GM19240 (cell line): ENCODE results near the gene CFAP61.

Experiments used
- DNase-seq: peaks from one replicate; pipeline ENCODE4 v3.0.0; 2011; ENCODE audit warnings: low spot score; ENCODE audit not compliant: insufficient read length

Gene CFAP61

DNA sequence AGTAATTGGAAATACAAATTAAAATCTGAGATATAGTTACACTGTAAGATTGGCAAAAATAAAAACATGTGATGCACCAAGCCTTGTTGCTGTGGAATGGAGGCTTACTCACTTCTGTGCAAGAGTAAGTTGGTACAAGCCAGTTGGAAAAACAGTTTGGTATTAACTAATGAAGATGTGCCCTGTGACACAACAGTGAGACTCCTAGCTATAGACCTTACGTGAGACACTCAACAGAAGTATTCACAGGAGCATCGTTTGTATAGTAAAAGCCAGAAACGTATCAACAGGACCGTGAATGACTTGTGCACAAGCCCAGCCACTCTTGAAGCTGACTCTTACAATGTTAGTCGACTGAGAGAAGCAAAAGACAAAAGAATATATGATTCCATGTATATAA is 20.5 kb upstream of the CFAP61 start:
- no peak for DNase-seq

DNA sequence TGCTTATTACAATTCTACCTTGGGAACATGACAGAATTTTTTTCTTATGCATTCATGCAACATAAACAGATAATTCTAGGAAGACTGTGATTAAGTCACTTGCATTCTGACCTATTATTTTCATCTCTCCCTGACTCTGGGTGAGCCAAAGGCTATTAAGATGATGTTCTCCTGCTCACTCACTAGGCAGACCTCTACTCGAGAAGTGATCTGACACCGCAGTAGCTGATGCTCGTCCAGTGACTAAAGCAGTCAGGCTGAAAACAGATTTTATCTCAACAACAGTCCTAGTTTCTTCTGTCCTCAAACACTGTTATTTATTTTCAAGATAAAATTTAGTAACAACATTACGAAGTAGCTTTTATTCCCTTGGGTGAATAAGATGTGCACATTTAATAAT is 17.8 kb upstream of the CFAP61 start:
- no peak for DNase-seq

DNA sequence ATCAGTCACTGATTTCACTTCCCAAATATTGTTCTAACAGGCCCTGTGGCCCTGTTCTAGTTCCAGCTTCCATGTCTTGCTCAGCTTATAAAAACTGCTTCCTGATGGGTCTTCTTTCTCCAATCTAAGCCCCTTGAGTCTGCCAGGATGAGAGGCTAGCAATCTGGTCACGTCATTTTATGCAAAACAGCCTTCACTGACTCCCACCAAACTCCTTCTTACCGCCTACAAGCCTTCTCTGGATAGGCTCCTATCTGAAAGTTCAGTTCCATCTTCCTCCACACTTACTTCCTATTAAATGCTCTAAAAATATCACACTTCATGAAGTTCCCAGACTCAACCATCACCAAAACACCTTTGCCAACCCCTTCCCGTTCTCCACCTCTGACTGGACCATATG is 15.6 kb upstream of the CFAP61 start:
- DNase-seq: no peak

DNA sequence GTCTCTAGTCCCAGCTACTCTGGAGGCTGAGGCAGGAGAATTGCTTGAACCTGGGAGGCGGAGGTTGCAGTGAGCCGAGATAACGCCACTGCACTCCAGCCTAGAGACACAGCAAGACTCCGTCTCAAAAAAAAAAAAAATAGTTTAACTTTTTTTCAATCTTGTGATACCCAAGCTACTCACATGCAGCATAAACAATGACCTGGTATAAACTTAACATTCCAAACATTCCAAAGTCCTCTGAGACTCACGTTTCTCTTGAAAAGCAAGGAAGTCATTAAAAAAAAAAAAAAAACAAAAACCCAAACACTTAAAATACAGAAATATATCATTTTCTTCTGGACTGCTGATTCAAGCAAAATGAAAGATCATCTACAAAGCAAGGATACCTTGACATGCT is 14.4 kb upstream of the CFAP61 start:
- DNase-seq: no peak

DNA sequence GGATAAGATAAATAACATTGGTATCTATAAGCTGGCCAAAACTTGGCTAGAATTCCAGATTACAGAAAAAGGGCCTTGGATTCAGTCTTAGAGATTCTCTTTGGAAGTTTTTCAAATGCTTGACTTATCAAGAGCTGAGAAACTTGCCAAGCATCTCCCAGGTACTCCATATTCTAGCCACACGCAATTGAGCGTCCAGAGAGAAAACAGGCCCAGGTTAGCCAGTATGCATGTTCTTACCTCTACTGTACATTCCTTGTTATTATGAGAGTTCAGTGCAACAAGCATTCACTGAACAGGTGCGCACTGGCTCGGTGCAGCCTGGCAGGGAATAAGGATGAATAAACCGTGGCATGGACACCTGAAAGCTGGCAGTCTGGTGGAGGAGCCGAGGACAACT is 13.7 kb upstream of the CFAP61 start:
- DNase-seq: no peak

DNA sequence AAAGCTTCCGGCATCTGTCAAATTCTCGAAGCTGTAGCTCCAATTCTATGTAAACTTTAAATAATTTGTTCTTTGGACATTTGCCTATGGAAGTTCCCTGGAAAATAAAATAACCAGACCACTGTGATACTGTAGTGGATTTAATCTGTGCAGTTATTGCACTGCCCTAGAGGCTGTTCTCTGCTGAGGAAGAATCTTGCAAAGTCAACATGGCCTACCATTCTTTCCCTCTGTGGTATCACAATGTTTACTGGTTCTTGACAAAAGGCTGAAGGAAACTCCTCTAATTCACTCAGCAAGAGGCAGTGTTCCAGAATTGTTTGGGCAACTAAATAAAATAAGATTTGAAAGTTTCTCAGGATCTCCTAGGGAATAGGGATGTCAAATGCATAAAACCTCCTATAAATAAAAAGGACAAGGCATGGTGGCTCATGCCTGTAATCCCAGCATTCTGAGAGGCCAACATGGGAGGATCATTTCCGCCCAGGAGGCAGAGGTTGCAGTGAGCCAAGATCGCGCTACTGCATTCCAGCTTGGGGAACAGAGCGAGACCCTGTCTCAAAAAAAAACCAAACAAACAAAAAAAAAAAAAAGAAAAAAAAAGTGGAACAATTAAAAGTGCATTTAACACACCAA is 12.5 kb upstream of the CFAP61 start:
- no peak for DNase-seq

DNA sequence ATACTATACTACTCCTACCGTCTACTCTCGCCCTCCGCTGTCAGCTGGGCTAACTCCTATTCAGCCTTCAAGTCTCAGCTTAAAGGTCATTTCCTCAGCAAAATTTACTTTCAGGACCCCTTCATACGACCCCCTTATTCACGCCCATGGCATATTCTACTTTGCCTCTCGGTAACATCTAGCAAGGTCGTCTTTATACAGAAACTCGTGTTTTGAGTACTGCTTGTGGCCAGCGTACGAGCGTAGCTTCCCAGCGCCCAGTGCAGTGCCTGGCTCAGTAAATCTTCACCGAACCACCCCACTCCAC is 612 bp upstream of the CFAP61 start:
- DNase-seq: no peak

DNA sequence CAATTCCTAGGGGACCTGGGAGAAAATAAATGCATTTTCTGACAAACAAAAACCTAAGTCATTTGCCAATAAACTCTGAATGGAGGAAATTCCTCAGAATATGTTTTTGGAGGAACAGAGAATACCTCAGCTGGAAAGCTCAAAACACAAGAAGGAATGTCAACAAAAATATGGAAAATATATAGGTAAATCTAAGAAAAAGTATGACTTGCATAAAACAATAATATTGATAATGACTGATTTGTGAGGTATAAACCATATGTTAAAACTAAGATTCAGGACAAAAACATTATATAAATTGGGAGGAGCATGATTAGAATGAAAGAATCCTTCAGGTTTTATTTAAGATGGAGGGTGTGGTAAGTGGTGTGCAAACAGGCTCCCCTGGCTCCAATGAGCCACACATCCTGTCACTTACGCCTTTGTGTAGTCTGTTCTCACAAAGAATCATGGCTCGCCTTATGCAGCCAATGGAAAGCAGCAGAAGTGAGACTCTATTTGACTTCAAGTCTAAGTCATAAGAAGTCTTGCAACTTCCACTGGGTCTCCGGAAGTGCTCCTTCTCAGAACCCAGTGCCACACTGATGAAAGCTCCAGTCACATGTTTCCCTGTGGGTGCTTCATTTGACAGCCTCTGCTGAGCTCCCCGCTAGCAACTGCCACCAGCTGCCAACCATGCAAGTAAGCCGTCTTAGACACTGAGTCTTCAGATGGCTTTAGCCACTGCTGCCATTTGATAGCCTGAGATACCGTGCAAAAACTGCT is 8.1 kb downstream of the CFAP61 start:
- no peak for DNase-seq

DNA sequence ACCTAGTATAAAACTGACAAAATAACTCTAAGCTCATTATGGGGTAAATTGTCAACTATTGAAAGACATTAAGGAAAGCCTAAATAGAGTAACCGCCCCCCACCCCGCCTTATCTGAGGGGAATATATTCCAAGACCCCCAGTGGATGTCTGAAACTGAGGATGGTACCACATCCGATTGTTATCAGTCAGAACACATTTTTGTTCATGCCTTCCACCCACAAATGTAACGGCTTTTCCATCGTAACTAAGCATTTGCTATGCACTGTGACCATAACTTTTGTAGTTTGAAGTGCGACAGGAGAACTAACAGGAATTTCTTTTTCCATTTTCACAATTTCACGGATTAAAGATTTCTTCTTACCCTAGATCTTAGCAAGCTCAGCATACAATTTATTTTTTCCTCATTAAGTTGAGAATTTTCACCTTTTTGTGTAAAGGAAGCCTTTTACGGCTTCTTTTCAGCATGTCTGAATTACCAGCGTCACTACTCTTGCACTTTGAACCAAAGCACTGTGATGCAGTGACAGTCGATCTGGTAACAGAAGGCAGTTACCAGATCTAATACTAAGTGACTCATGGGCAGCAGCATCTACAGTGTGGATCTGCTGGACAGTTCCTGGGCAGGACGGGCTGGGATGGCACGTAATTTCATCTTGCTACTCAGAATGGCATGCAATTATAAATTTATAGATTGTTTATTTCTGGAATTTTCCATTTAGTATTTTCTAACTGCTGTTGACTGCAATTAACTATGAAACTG is 11.8 kb downstream of the CFAP61 start:
- no peak for DNase-seq

DNA sequence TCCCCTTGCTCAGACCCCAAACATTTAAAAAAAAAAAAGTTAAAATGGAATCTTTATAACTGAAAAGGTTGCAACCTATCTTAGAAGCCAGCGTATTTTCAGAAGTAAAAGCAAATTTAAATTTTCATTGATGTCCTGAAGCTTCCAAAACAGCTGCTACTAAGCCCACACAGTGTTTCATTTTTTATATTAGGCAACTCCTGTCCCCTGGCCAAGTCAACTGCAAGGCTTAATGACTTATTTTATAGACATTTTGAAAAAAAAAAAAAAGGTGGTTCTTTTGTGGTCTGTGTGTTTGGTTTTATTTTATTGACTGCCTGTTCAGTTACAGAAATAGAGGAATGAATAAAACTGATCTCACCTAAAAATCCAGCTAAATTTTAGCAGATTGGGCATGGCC is 13.0 kb downstream of the CFAP61 start:
- no peak for DNase-seq

DNA sequence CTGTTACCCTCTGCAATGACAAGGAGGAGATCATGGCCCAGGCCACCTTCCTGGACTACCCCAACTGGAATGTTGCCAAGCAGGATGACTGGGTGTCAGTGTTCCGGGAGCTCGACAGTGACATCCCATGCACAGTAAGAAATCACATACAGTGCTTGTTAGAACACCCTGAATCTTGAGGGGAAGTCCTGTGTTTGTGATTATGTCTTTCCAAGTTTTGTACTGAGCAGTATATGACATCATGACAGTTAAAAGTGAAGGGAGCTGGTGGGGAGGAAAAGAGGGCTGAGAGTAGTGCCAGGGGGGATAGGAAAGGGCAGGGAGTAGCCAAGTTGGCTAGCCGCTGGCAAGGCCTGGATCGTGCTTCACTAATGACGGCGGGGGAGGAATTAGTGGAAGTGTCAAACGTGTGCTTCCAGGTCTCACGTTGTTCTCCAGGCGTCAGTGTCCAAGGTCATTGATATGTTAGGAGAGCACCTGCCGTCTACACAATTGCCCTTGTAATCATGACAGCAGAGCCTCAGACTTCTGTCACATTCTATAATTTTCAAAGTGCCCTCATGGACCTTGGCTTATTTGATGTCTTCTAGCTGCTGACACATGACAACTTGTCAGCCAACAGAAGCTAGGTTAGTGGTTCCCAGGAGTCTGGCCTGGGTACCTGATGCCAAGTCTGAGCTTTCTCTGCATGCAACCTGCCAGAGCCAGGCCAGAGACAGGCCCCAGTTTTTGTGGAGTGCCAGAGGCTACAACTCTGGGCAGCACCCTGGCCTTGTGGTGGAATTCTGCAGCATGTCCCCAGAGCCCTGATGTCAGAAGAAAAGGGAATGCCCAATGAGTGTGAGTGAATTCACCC is 18.8 kb downstream of the CFAP61 start:
- no peak for DNase-seq

DNA sequence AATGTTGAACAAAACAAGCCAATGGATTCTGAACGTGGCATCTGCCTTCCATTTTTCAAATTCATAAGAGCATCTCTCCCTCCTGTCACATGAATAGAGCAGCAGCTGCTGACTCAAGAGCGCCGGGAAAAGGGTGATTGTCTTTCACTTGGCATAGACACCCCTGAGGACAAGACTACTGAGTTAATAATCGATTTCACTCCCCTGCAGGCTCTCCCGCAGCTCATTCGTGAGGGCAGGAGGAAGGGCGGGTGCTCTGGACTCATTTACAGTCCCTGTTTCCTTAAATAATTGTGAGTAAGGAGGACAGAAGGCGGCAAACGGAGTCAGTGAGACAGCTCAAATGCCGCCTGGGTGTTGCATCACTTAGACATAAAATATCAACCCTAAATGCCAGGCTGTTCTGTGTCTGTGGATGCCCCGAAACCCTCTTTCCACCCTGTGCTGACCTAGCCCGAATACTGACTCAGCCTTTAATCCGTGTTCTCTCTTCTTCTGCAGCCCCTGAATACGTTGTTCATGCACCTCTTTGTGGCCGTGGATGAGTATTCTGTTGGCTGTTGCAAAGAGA is 21.6 kb downstream of the CFAP61 start:
- no peak for DNase-seq

DNA sequence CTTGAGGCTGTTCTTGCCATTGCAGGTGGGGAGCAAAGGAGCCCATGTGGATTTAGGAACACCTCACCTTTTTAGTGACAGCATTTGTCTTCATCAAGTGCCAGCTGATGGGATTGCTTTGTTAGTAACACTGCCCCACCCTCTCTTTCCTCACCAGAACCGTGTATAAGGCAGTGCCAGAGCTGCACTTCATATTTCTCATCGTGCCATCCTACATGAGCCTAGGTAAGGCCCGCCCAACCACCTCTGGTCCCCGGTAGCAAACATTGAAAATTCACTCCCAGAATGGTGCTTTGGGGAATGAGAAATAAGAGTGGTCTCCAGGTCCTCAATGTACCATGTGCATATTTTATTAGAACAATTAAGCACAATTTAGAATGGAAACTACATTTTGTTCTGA is 22.7 kb downstream of the CFAP61 start:
- no peak for DNase-seq

DNA sequence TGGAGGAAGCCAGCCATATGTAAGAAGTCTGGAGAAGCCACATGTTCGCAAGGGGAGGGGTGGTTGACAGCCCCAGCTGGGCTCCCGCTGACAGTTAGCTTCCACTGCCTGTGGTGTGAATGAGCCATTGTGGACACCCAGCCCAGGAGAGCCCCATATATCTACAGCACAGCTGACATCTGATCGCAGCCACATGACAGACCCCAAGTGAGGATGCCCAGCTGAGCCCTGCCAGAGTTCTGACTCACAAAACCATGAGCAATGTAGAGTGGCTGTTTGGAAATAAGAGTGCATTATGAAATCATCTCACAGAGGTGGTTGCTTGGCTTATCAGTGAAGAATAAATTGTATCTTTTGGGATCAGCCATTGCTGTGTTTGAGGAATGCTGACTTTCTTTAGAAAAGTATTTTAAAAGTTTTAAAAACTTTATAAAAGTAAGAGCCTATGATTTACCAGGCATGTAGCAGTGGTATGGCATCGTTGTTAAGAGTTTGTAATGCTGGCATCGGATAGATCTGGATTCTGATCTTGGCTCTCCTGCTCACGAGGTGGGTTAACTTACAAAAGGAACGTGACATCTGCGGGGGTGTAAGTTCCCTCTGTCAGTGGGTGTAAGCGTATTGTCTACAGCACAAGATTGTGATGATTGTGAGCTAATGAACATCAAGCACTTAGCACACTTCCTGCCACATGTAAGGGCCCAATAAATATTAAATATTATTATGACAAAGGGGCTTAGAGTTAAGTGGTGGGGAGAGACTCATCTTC is 24.1 kb downstream of the CFAP61 start:
- DNase-seq: no peak

DNA sequence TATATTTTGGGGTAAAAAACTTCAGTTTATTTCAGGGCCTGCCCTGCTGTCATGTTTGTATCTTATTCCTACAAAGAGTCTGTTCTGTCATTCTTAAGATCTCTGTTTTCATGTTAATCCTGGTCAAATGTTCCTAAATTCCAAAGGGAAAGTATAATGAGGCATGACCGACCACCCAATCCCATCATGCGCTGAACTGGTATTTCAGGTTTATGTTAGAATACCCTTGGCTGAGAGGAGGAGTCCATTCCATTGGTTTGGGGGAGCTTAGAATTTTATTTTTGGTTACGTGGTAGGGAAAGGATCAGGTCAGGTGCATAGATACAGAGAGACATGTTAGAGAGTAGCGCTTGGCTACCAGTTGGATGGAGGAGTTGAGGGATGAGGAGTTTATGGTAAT is 25.7 kb downstream of the CFAP61 start:
- DNase-seq: no peak

DNA sequence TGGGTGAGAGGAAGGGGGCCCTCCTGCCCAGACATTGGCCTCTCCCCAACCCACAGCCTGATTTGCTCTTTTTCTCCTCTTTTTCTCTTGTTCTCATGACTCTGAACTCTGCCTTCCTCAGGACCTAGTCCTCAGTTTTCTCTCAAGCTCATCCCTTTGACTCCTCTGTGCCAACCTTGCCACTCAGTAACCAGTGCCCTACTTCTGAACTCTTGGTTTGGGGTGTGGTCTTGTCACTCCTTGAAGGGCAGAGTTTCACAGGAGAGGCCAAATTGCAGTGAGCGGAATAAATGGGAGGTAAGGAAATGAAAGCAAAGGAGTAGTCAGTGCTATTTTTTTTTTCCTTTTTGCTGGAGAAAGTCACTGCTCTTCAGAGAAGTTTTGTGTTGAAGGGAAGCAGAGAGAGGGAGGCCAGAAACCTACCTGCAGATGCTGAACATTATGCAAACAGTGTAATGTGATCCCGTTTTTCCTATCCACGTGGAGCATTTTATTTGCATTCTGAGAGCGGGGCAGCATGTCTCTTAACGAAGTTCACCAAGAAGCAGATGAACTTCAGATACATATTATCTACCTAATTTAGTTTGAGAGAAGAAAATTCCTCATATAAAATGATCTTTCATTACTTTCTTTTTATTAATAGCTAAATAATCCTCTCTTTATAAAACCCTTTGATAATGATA is 26.9 kb downstream of the CFAP61 start:
- no peak for DNase-seq

DNA sequence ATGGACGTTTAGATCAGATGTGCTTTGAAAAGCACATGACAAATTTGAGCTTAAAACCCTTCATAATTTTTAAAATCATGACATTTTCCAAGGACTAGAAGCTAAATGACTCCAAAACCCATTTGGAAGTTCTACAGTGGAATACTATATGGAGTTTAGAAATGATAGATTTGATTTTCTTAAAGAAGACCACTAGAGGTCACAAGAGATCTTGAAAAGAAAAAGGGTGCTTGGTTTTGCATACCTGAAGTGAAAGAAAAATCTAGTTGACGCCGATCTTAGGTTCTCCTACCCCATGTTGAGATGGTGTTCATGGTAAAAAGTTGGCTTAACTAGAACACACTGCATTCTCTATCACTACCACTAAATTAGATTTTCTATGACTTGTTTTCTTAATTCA is 31.5 kb downstream of the CFAP61 start:
- DNase-seq: no peak

DNA sequence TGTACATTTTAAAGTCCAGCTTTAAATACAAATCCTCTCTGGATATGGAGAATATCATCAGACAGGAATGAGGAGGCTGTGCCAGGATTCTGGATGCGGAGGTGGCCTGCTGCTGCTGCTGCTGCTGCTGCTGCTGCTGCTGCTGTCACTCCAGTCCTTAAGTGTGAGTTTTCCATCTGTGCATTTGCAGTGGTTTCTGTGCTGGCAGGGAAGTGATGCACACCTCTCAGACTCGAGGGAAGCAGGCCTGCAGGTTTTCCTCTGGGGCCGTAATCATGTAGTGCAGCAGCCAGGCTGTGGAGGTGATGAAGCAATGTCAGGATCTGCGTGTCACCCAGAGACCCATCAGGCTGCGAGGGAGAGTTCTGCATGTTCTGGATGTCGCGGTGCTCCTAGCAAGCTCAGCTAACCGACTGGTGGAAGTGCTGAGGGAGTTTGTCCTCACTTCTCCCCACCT is 32.0 kb downstream of the CFAP61 start:
- DNase-seq: no peak

DNA sequence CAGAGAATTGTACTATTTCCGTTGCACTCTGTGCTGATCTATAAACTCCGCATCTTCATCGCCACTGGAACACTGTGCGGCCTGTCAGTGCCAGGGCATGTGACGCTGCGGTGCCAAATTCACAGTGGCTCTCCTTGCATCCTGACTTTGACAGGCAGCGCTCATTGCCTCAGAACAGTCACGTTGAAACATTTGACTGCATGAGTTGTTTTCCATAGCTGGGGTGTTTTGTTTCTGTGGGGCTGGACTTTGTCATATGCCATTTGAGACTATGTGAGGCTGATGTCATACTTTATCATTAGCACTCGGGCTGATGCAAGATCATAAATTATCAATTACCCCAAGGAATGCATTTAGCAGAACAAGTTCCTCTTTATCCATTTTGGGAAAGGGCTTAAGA is 32.7 kb downstream of the CFAP61 start:
- DNase-seq: no peak

DNA sequence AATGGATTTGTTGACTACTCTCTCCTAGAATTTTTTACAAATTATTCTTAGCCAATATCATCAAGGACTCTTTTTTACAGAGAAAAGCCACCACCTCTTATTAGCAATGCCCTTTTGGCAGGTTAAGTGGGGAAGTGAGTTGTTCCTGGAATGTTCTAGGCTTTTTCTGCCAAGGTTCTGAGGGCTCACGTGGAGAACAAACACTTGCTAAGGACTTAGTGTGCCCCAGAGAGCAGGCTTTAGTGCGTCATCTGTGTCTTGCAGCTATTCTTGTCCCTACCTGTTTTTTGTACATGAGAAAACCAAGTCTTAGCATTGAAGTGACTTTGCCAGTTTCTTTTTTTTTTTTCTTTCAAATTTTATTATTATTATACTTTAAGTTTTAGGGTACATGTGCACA is 33.5 kb downstream of the CFAP61 start:
- DNase-seq: no peak
